GM13977 (cell line): Measurements from ENCODE around the gene CCDC91.

Experiments
- DNase-seq: peaks from one replicate; pipeline ENCODE4 v3.0.0; 2012; ENCODE audit warnings: low spot score
- CTCF ChIP-seq: IDR thresholded peaks from 2 replicates; pipeline ENCODE4 v1.5.1; 2012; ENCODE audit warnings: mild to moderate bottlenecking, control low read depth; ENCODE audit not compliant: insufficient read depth; ENCODE audit errors: extremely low read depth, missing control alignments
- in situ Hi-C: fragments of 300-500 bp; cut with MboI; formaldehyde crosslinking; loops from one replicate; pipeline ENCODE4 v1.12.0; 2022; ENCODE audit warnings: low sequenced_read_pairs, low pct_unique_long_range_greater_than_20kb, mixed read lengths, inconsistent platforms; ENCODE audit not compliant: unreplicated experiment

Gene CCDC91

GRCh38 chr12:28156804-28157203 lies 33.5 kb upstream of the CCDC91 start:
- TF ChIP-seq CTCF = no peak
- no peak for DNase-seq
- in situ Hi-C loops = no loop called here

GRCh38 chr12:28158353-28158752 lies 31.9 kb upstream of the CCDC91 start:
- no peak for TF ChIP-seq CTCF
- no peak for DNase-seq
- in situ Hi-C loops = no loop called here

GRCh38 chr12:28159688-28160087 lies 30.6 kb upstream of the CCDC91 start:
- in situ Hi-C loops = no loop called here
- no peak for TF ChIP-seq CTCF

DNA sequence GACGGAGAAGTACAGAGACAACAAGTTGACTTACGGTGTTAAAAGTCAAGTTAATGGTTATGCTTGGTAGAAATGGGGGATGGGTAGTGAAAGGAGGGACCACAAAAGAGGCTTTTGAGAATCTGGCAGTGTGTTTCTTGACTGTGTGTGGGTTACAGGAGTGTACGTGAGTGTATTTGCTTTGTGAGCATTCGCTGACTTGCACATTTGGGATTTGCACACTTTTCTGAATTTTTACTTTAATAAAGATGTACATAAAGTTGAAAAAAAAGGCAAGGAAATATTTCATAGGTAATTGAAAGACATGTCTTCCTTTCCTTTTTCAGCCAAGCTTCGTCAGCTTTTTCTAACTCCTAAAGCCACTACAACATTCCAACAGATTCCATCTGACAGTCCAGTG lies 28.6 kb upstream of the CCDC91 start:
- in situ Hi-C loops = no loop called here
- TF ChIP-seq CTCF = no peak
- no peak for DNase-seq

More at GRCh38 chr12:28159688-28160087, 30.6 kb upstream of the CCDC91 start:
- no peak for DNase-seq

GRCh38 chr12:28162697-28163096 lies 27.6 kb upstream of the CCDC91 start:
- DNase-seq = no peak
- in situ Hi-C loops = no loop called here
- no peak for TF ChIP-seq CTCF

DNA sequence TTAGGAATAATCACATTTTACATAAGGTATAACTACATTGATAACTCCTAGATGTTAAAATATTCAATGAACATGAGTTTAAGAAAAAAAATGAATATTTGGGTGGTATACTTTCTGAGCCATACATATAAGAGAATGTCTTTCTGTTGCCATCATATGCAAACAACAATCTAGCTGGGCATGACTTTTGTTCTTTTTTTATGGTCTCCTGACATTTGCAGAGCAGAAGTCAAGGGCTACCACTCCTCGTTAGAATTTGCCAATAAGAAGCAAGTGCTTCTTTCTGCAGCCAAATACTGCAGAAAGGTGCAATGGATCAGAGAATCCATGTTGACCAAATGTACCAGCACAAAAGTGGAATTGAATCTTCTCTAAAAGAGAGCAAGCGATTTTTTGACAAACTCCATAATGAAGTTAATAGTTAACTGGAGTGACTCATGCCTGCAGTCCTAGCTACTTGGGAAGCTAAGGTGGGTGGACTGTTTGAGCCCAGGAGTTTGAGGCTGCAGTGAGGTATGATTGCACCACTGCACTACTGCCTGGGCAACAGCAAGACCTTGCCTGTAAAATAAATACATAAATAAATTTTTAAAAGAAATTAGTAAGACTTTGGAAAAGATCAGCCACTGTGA lies 25.5 kb upstream of the CCDC91 start:
- no peak for DNase-seq
- in situ Hi-C loops = no loop called here
- no peak for TF ChIP-seq CTCF
